Vagina (tissue), 2 donors: ENCODE data around the gene B4GALNT1. TPM values are rescaled to one million over a fixed set of nuclear protein-coding genes. Genes with fewer than 3 reads are reported as not detected.

Experiments
- DNase-seq, 2 donors: peaks; one replicate each; pipeline ENCODE4 v3.0.0-alpha.2; 2017; ENCODE audit errors: extremely low spot score in 2 of 2
- H3K27ac ChIP-seq: fragments of 200-600 bp; sonication (generic); one replicate; pipeline ENCODE4 v1.5.1; 2019
- H3K27me3 ChIP-seq: fragments of 200-600 bp; sonication (generic); one replicate; pipeline ENCODE4 v1.5.1; 2019
- H3K36me3 ChIP-seq, 2 donors: fragments of 200-600 bp; sonication (generic); one replicate each; pipeline ENCODE4 v1.5.1; 2017 to 2019
- H3K4me1 ChIP-seq: fragments of 200-600 bp; sonication (generic); one replicate; pipeline ENCODE4 v1.5.1; 2019
- H3K4me3 ChIP-seq, 2 donors: fragments of 200-600 bp; sonication (generic); 1 replicate in 1 of 2; 2 replicates in 1 of 2; pipeline ENCODE4 v1.5.1; 2016 to 2019
- H3K9me3 ChIP-seq: fragments of 200-600 bp; sonication (generic); one replicate; pipeline ENCODE4 v1.5.1; 2019
- CTCF ChIP-seq, 3 experiments: fragments of 450-650 bp in 2 of 3; fragments of 200-600 bp in 1 of 3; sonication (generic) in 1 of 3; IDR thresholded peaks; one replicate each; pipeline ENCODE4 v1.5.1; 2017 to 2019; ENCODE audit warnings: antibody characterized with exemption in 3 of 3, mild to moderate bottlenecking in 2 of 3, moderate library complexity in 2 of 3
- POLR2A ChIP-seq, 2 donors: fragments of 450-650 bp; IDR thresholded peaks; one replicate each; pipeline ENCODE4 v1.6.1; 2017; ENCODE audit warnings: antibody characterized with exemption in 2 of 2, mild to moderate bottlenecking in 2 of 2, moderate library complexity in 2 of 2
- POLR2AphosphoS5 ChIP-seq, 2 donors: sonication (generic); formaldehyde crosslinking; IDR thresholded peaks; one replicate each; pipeline ENCODE4 v1.9.0; 2017; ENCODE audit warnings: antibody characterized with exemption in 2 of 2, mild to moderate bottlenecking in 2 of 2, low read depth in 1 of 2; ENCODE audit not compliant: insufficient read depth in 1 of 2
- intact Hi-C: fragments of 100-400 bp; cut with DNase I; formaldehyde crosslinking; loops from one replicate; pipeline ENCODE4 v1.15.1; 2023
- total RNA-seq: library from RNA; depleted of rRNA; stranded (reverse); fragments of >200 nt; gene quantifications from one replicate; pipeline ENCODE4 v1.2.3, GENCODE V29; 2016

The B4GALNT1 gene
- total RNA-seq, 1 donor from 2014 or later: 7.6 TPM

- Histone ChIP-seq H3K27ac (peak overlapping the region; percentile 99), H3K4me1 (peaks cover 26% of the 10 kb centered on the region), H3K9me3 (no peaks in the 10 kb centered on the region), H3K27me3 (no peaks in the 10 kb centered on the region), H3K36me3 (peaks cover 0 to 13% of the 10 kb centered on the region in 2 donors), H3K4me3 (peak overlapping the region; percentile 64 to 76)
- no peak for TF ChIP-seq CTCF (IDR thresholded peaks at IDR 0.05)
- no peak for TF ChIP-seq POLR2A (IDR thresholded peaks at IDR 0.05)
- no peak for TF ChIP-seq POLR2AphosphoS5 (IDR thresholded peaks at IDR 0.05; ENCODE audit: insufficient read depth in 1 of 2, low read depth in 1 of 2)
- DNase-seq: no peak
- intact Hi-C loops: loop anchor here (2.0 to 5.0 kb wide), 2 partner anchors 84 to 1992 kb away; partner anchors contain the start of genes DDIT3 and SLC16A7
Measured at GRCh38 chr12:57604992-57605810, 27.8 kb downstream of the B4GALNT1 start.

DNA sequence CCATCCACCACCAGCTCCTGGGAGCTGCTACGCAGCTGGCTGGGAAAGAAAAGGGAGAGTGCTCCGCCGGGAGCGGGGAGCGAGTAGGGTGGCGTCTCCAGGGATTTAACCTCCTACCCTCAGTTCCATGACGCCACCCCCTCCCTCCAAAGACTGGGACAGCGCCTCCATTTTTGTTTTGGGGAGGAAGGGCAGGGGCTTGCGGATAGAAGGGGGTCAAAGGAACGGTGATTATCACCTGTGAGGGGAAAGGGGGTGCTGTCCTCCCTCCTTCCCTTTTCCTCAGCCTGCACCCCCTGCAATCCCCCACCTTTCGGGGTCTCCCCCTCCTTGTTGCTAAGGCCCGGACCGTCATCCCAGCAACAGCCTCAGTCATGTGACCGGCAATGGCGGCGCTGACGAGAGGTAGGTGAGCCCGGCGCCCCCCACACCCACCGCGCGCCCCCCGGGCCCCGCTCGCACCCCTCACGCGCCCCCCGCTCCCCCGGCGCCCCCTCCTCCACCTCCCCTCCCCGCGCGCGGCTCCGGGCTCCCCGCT, 28.5 kb downstream of the B4GALNT1 start, which contains the start of gene DTX3:
DTX3 (plus strand) TSS at position 371 of the 538 bp plus-strand sequence. CDS start 1,694 bp downstream, outside the sequence.
- Histone ChIP-seq H3K4me1 (peaks cover 26% of the 10 kb centered on the region), H3K27me3 (no peaks in the 10 kb centered on the region), H3K36me3 (peaks cover 0 to 20% of the 10 kb centered on the region in 2 donors), H3K27ac (peak within 1 kb of the TSS; percentile 99), H3K4me3 (peak within 1 kb of the TSS; percentile 64 to 76), H3K9me3 (no peaks in the 10 kb centered on the region)
- intact Hi-C loops: loop anchor here (2.0 kb wide), 1 partner anchor 84 kb away; the partner anchor contains the start of gene DDIT3
- DNase-seq: no peak
- no peak for TF ChIP-seq POLR2A (IDR thresholded peaks at IDR 0.05)
- no peak for TF ChIP-seq CTCF (IDR thresholded peaks at IDR 0.05)
- TF ChIP-seq POLR2AphosphoS5 (IDR thresholded peaks at IDR 0.05; ENCODE audit: insufficient read depth in 1 of 2, low read depth in 1 of 2): peak in 1 of 2 donors; percentile 39

DNA sequence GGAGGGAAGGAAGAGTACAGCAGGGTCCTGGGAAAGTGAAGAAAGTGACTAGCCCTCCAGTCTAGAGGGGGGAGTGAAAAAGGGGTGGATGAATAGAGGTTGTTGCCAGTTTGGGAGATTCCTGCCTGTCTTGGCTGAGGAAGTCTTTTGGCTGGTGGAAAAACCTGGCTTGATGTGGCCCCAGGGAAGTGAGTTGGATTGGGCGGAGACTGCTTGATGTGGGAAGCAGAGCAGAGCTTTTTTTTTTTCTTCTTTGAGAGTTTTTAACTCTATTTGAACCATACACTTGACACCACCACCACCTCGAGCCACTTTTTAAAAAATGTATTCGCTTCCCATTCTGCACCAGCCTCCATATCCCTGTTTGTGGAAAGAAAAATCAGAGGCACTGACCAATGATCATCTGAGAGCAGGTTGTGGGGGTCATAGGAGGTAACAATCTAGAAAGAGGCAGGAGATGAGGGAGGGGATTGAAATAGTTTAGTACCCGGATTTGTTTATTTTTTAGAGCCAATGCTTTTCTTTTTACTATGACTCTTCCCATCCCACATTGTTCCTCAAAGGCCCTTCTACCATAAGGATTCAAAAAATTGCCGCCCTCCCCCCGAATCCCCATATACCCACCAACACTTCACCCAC, 29.1 kb downstream of the B4GALNT1 start:
- Histone ChIP-seq H3K36me3 (peaks cover 0 to 26% of the 10 kb centered on the region in 2 donors), H3K4me1 (peaks cover 26% of the 10 kb centered on the region)
- intact Hi-C loops: loop anchor here (2.0 kb wide), 1 partner anchor 83 kb away; the partner anchor contains the start of gene DDIT3

GRCh38 chr12:57603324-57603723, 29.7 kb downstream of the B4GALNT1 start:
- no peak overlapping the region for H3K4me3 ChIP-seq
- DNase-seq: no peak
- intact Hi-C loops: no loop called here
- H3K4me1 ChIP-seq: peaks cover 26% of the 10 kb centered on the region
- peaks cover 0 to 29% of the 10 kb centered on the region in 2 donors for H3K36me3 ChIP-seq
- no peak for TF ChIP-seq CTCF (IDR thresholded peaks at IDR 0.05)
- TF ChIP-seq POLR2AphosphoS5 (IDR thresholded peaks at IDR 0.05; ENCODE audit: insufficient read depth in 1 of 2, low read depth in 1 of 2): no peak
- TF ChIP-seq POLR2A (IDR thresholded peaks at IDR 0.05): no peak
- peak overlapping the region; percentile 99 for H3K27ac ChIP-seq
- H3K27me3 ChIP-seq: no peaks in the 10 kb centered on the region
- H3K9me3 ChIP-seq: no peaks in the 10 kb centered on the region

More for the DNA sequence above, 29.1 kb downstream of the B4GALNT1 start:
- TF ChIP-seq CTCF (IDR thresholded peaks at IDR 0.05) (no peak), POLR2AphosphoS5 (IDR thresholded peaks at IDR 0.05; ENCODE audit: insufficient read depth in 1 of 2, low read depth in 1 of 2) (peak in 1 of 2 donors; percentile 74)
- H3K27ac ChIP-seq: peak overlapping the region; percentile 99
- no peaks in the 10 kb centered on the region for H3K27me3 ChIP-seq
- peak overlapping the region; percentile 64 to 76 for H3K4me3 ChIP-seq
- no peaks in the 10 kb centered on the region for H3K9me3 ChIP-seq
- DNase-seq: no peak
